Breast epithelium (tissue), 4 donors: ENCODE results near the gene CACNB3. TPM values are rescaled to one million over a fixed set of nuclear protein-coding genes. Genes with fewer than 3 reads are reported as not detected.

Experiments
- DNase-seq, 2 donors: peaks; one replicate each; pipeline ENCODE4 v3.0.0-alpha.2; 2019; ENCODE audit warnings: low spot score in 2 of 2
- H3K27ac ChIP-seq, 2 donors: fragments of 200-600 bp; sonication (generic) in 1 of 2; one replicate each; pipeline ENCODE4 v1.5.1; 2016 to 2019; ENCODE audit warnings: mild to moderate bottlenecking in 1 of 2
- H3K27me3 ChIP-seq, 2 donors: fragments of 200-600 bp; sonication (generic) in 1 of 2; one replicate each; pipeline versions ENCODE4 v1.5.1 to v1.6.0; 2017 to 2019; ENCODE audit warnings: control low read depth in 1 of 2, mild to moderate bottlenecking in 1 of 2
- H3K36me3 ChIP-seq: fragments of 200-600 bp; one replicate; pipeline ENCODE4 v1.5.1; 2019
- H3K4me1 ChIP-seq, 2 donors: fragments of 200-600 bp; sonication (generic); one replicate each; pipeline ENCODE4 v1.5.1; 2016 to 2019; ENCODE audit warnings: control low read depth in 1 of 2
- H3K4me3 ChIP-seq, 3 donors: fragments of 200-600 bp; sonication (generic); 1 replicate in 2 of 3; 2 replicates in 1 of 3; pipeline ENCODE4 v1.5.1; 2016 to 2019; ENCODE audit warnings: mild to moderate bottlenecking in 3 of 3, moderate library complexity in 2 of 3
- H3K9me3 ChIP-seq, 2 donors: fragments of 200-600 bp; sonication (generic) in 1 of 2; one replicate each; pipeline ENCODE4 v1.5.1; 2016 to 2019; ENCODE audit warnings: control low read depth in 1 of 2
- POLR2A ChIP-seq: fragments of 450-650 bp; IDR thresholded peaks from one replicate; pipeline ENCODE4 v1.6.1; 2016; ENCODE audit warnings: antibody characterized with exemption, mild to moderate bottlenecking, moderate library complexity
- POLR2AphosphoS5 ChIP-seq, 3 donors: sonication (generic); formaldehyde crosslinking; IDR thresholded peaks; one replicate each; pipeline ENCODE4 v1.6.1; 2017; ENCODE audit warnings: antibody characterized with exemption in 3 of 3
- intact Hi-C: fragments of 100-400 bp; cut with DNase I; formaldehyde crosslinking; loops from one replicate; pipeline ENCODE4 v1.15.1; 2023; ENCODE audit warnings: low total_unique reads
- total RNA-seq, 3 donors: library from RNA; depleted of rRNA; stranded (reverse); fragments of >200 nt; gene quantifications; one replicate each; pipeline ENCODE4 v1.1.0, GENCODE V29; 2016
- TF ChIP-seq, protein P1 (sequence below), 3 donors: fragments of 450-650 bp; IDR thresholded peaks; one replicate each; pipeline ENCODE4 v1.5.1; 2016 to 2017; ENCODE audit warnings: antibody characterized with exemption in 3 of 3, mild to moderate bottlenecking in 3 of 3, moderate library complexity in 3 of 3

The CACNB3 gene
- total RNA-seq, 3 donors from 2014 or later: 4.0 to 17.0 (median 10.8) TPM

- H3K4me3 ChIP-seq: no peak overlapping the region
- no peaks in the 10 kb centered on the region for H3K9me3 ChIP-seq
- peaks cover 5 to 17% of the 10 kb centered on the region in 2 donors for H3K4me1 ChIP-seq
- intact Hi-C loops: no loop called here
- TF ChIP-seq, protein P1, sequence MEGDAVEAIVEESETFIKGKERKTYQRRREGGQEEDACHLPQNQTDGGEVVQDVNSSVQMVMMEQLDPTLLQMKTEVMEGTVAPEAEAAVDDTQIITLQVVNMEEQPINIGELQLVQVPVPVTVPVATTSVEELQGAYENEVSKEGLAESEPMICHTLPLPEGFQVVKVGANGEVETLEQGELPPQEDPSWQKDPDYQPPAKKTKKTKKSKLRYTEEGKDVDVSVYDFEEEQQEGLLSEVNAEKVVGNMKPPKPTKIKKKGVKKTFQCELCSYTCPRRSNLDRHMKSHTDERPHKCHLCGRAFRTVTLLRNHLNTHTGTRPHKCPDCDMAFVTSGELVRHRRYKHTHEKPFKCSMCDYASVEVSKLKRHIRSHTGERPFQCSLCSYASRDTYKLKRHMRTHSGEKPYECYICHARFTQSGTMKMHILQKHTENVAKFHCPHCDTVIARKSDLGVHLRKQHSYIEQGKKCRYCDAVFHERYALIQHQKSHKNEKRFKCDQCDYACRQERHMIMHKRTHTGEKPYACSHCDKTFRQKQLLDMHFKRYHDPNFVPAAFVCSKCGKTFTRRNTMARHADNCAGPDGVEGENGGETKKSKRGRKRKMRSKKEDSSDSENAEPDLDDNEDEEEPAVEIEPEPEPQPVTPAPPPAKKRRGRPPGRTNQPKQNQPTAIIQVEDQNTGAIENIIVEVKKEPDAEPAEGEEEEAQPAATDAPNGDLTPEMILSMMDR (IDR thresholded peaks at IDR 0.05): no peak
- no peak overlapping the region for H3K27ac ChIP-seq
- H3K36me3 ChIP-seq: no peaks in the 10 kb centered on the region
- DNase-seq: no peak
- no peaks in the 10 kb centered on the region for H3K27me3 ChIP-seq
Measured at GRCh38 chr12:48862760-48863159, 44.5 kb downstream of the CACNB3 start.

GRCh38 chr12:48863291-48863690 lies 45.0 kb downstream of the CACNB3 start:
- DNase-seq: no peak
- Histone ChIP-seq H3K4me1 (peaks cover 5 to 17% of the 10 kb centered on the region in 2 donors), H3K4me3 (no peak overlapping the region), H3K27me3 (no peaks in the 10 kb centered on the region), H3K9me3 (no peaks in the 10 kb centered on the region), H3K27ac (no peak overlapping the region), H3K36me3 (no peaks in the 10 kb centered on the region)
- TF ChIP-seq POLR2A: no peak
- intact Hi-C loops: no loop called here

- TF ChIP-seq POLR2A (peak; percentile 91), POLR2AphosphoS5 (IDR thresholded peaks at IDR 0.05) (peak; percentile 86 to 94 (median 94))
- TF ChIP-seq, protein P1 (IDR thresholded peaks at IDR 0.05): no peak
- Histone ChIP-seq H3K9me3 (no peaks in the 10 kb centered on the region), H3K36me3 (no peaks in the 10 kb centered on the region), H3K4me1 (peaks cover 5 to 17% of the 10 kb centered on the region in 2 donors), H3K4me3 (peak within 1 kb of the TSS; percentile 51 to 78 (median 67)), H3K27ac (peak within 1 kb of the TSS; percentile 48 to 76), H3K27me3 (no peaks in the 10 kb centered on the region)
- intact Hi-C loops: no loop called here
- DNase-seq: peak; percentile 91
Measured at GRCh38 chr12:48865281-48866051, 47.2 kb downstream of the CACNB3 start, which contains the start of gene RND1. Gene RND1 (minus strand): TSS chr12:48865870. CDS start chr12:48865767, 103 bp downstream.

GRCh38 chr12:48866052-48866711 lies 47.9 kb downstream of the CACNB3 start:
- Histone ChIP-seq H3K36me3 (no peaks in the 10 kb centered on the region), H3K4me3 (peak overlapping the region; percentile 51 to 78 (median 67)), H3K4me1 (peaks cover 5 to 17% of the 10 kb centered on the region in 2 donors), H3K27ac (peak overlapping the region; percentile 48 to 76), H3K27me3 (no peaks in the 10 kb centered on the region), H3K9me3 (no peaks in the 10 kb centered on the region)
- no peak for DNase-seq
- no peak for TF ChIP-seq POLR2AphosphoS5 (IDR thresholded peaks at IDR 0.05)
- no peak for TF ChIP-seq POLR2A
- TF ChIP-seq, protein P1 (IDR thresholded peaks at IDR 0.05): no peak
- intact Hi-C loops: no loop called here

DNA sequence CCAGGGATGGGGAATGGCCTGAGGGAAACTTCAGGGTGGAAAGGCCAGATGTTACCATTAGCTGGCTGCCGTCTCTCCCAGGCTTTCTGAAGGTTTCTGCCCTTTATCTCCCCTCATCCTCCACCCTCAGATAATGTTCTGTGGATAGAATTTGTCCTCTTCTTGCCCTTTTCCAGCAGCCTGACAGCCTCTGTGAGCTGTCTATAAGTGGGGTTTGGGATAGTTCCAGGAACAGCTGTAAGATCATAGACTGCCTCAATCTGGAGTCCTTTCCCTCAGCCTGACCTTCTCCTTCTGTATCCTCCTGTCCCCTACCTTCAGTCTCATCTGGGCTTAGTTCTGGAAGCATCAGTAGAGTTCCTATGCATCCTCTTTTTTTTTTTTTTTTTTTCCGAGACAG lies 50.2 kb downstream of the CACNB3 start:
- no peaks in the 10 kb centered on the region for H3K9me3 ChIP-seq
- TF ChIP-seq, protein P1 (IDR thresholded peaks at IDR 0.05): no peak
- TF ChIP-seq POLR2AphosphoS5 (IDR thresholded peaks at IDR 0.05) (no peak), POLR2A (no peak)
- H3K4me3 ChIP-seq: no peak overlapping the region
- DNase-seq: no peak
- peaks cover 5 to 17% of the 10 kb centered on the region in 2 donors for H3K4me1 ChIP-seq
- no peaks in the 10 kb centered on the region for H3K36me3 ChIP-seq
- H3K27ac ChIP-seq: peak overlapping the region in 1 of 2 donors; percentile 76
- intact Hi-C loops: no loop called here
- no peaks in the 10 kb centered on the region for H3K27me3 ChIP-seq
